Pancreas (tissue), 10 donors: ENCODE measurements around the gene MIB2. TPM values are rescaled to one million over a fixed set of nuclear protein-coding genes. Genes with fewer than 3 reads are reported as not detected.
A peak's percentile ranks its signal among the peaks of the same experiment; 100 is the strongest.

Experiments used
- ATAC-seq, 4 donors: fragments of 200-7000 bp; cut with Tn5 transposase; one replicate each; pipeline versions ENCODE4 v1.8.0 to v1.9.1; 2020; ENCODE audit warnings: mild to moderate bottlenecking in 4 of 4, moderate library complexity in 4 of 4
- DNase-seq, 6 donors: peaks; one replicate each; pipeline ENCODE4 v3.0.0-alpha.2; 2020
- FAIRE-seq: peaks from 2 replicates; lab custom pipeline; 2012; peaks lifted over from hg19 to GRCh38; lab: Jason Lieb, UNC
- H3K27ac ChIP-seq, 4 donors: fragments of 200-600 bp; sonication (generic); 1 replicate in 3 of 4; 2 replicates in 1 of 4; pipeline versions ENCODE4 v1.5.0 to v1.8.0; 2020
- H3K27me3 ChIP-seq, 4 donors: fragments of 200-600 bp; one replicate each; pipeline ENCODE4 v1.8.0; 2021
- H3K36me3 ChIP-seq, 3 donors: fragments of 200-600 bp; sonication (generic) in 1 of 3; one replicate each; pipeline versions ENCODE4 v1.5.0 to v1.8.0; 2020 to 2021
- H3K4me1 ChIP-seq, 3 donors: fragments of 200-600 bp; one replicate each; pipeline ENCODE4 v1.8.0; 2021
- H3K4me3 ChIP-seq, 4 donors: fragments of 200-600 bp; sonication (generic) in 2 of 4; one replicate each; pipeline versions ENCODE4 v1.5.0 to v1.8.0; 2020 to 2021
- H3K9me3 ChIP-seq, 4 donors: fragments of 200-600 bp; one replicate each; pipeline ENCODE4 v1.8.0; 2021
- WGBS, 2 donors: extraction: QIAGEN DNeasy Blood & Tissue Kit; methylation state at CpG; one replicate each; pipeline ENCODE4 v1.1.7; 2013; 5-methylcytosine and 5-hydroxymethylcytosine counted together
- intact Hi-C, 3 donors: fragments of 100-400 bp; cut with DNase I; formaldehyde crosslinking; loops; one replicate each; pipeline versions ENCODE4 v1.11.1 to v1.14.2; 2022
- polyA plus RNA-seq, 2 donors: library from polyadenylated mRNA; stranded (reverse); fragments of 200-250 nt; gene quantifications; one replicate each; pipeline ENCODE4 v1.2.3, GENCODE V29; 2013
- total RNA-seq, 6 donors: library from RNA; stranded (reverse); fragmentation: NEBNext Ultra II Directional in 4 of 6; extraction: Animal tissue kit (Norgen Biotek cat#: 25700) in 4 of 6; gene quantifications; one replicate each; pipeline versions ENCODE4 v1.2.1 to v1.2.4, GENCODE V29; 2021 to 2023
- TF ChIP-seq, protein P1 (sequence below), 4 donors: fragments of 200-600 bp; sonication (generic) in 3 of 4; IDR thresholded peaks; one replicate each; pipeline versions ENCODE4 v1.5.0 to v1.8.0; 2021; ENCODE audit warnings: antibody characterized with exemption in 4 of 4
- donor health status: healthy with polysubstance abuse.
- donor health status: DM: no; HTN: no; CAD: no; lungs with moderate emphysema.
- donor health status: DM: no; HTN: no; CAD: no.
- donor health status: control.
- donor health status: control.
- donor health status: Bipolar disorder and iron deficiency.
- donor health status: DM: yes; HTN: yes; CAD: no.
- donor health status: DM: no; HTN: no; CAD: no.
- donor health status: DM: no; HTN: no; CAD: no.
- donor health status: DM: yes; HTN: yes; CAD: no.

MIB2 gene
- total and polyA plus RNA-seq, 8 donors: 27.4 to 253 (median 37.2) TPM

DNA sequence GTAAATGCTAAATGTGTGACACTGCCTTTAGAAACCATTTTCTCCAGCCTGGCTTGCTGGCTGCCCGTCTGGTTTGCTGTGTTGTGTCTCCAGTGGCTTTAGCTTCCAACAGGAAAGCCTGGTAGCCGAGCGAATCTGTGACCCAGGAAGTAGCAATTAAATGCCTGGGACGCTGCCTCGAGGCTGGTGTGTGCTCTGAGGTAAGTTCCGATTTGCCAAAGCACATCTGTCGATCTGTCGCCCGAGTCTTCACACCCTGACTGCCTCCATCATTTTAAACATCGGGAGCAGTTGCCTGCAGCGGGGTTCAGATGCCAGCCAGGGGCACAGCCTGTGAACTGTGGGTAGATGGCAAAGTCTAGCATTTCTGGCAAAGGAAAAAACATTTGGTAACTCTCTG, 2.2 kb downstream of the MIB2 start:
- H3K36me3 ChIP-seq: no peaks in the 10 kb centered on the region
- FAIRE-seq (no peak), ATAC-seq (no peak), DNase-seq (peak in 2 of 6 donors; percentile 17 to 23)
- H3K9me3 ChIP-seq: no peaks in the 10 kb centered on the region
- intact Hi-C loops: no loop called here
- 90 to 92% methylated on average over 11 of the region's 11 CpGs for WGBS, 2 donors
- TF ChIP-seq, protein P1, sequence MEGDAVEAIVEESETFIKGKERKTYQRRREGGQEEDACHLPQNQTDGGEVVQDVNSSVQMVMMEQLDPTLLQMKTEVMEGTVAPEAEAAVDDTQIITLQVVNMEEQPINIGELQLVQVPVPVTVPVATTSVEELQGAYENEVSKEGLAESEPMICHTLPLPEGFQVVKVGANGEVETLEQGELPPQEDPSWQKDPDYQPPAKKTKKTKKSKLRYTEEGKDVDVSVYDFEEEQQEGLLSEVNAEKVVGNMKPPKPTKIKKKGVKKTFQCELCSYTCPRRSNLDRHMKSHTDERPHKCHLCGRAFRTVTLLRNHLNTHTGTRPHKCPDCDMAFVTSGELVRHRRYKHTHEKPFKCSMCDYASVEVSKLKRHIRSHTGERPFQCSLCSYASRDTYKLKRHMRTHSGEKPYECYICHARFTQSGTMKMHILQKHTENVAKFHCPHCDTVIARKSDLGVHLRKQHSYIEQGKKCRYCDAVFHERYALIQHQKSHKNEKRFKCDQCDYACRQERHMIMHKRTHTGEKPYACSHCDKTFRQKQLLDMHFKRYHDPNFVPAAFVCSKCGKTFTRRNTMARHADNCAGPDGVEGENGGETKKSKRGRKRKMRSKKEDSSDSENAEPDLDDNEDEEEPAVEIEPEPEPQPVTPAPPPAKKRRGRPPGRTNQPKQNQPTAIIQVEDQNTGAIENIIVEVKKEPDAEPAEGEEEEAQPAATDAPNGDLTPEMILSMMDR (IDR thresholded peaks at IDR 0.05): no peak
- H3K4me3 ChIP-seq: no peak overlapping the region
- H3K4me1 ChIP-seq: peaks cover 0 to 16% (median 7%) of the 10 kb centered on the region in 3 donors
- H3K27ac ChIP-seq: no peak overlapping the region
- H3K27me3 ChIP-seq: no peaks in the 10 kb centered on the region

DNA sequence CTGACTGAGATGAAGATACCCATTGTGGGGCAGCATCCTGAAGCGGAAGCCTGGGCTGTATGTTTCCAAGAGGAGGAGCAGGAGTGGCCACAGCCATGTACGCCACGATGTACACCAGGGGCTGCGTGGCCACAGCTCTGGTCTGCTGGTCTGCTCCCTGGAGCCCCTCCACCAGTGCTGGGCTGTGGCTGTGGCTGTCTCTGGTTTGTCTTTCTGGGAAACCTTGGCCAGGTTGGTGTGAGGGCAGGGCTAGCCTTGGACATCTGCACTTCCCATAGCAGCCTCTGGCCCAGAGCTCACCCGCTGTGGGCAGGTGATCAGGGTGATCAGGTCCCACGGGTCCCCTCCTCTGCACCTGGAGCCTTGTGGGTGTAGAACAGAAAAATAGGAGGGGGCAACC, 2.6 kb downstream of the MIB2 start:
- intact Hi-C loops: no loop called here
- Histone ChIP-seq H3K27ac (no peak overlapping the region), H3K27me3 (no peaks in the 10 kb centered on the region), H3K4me3 (no peak overlapping the region), H3K9me3 (no peaks in the 10 kb centered on the region), H3K4me1 (peaks cover 0 to 16% (median 7%) of the 10 kb centered on the region in 3 donors), H3K36me3 (no peaks in the 10 kb centered on the region)
- DNase-seq (peak in 2 of 6 donors; percentile 25 to 49), ATAC-seq (no peak), FAIRE-seq (no peak)
- WGBS, 2 donors: 89 to 96% methylated on average over 6 of the region's 6 CpGs
- TF ChIP-seq, protein P1 (IDR thresholded peaks at IDR 0.05): no peak

DNA sequence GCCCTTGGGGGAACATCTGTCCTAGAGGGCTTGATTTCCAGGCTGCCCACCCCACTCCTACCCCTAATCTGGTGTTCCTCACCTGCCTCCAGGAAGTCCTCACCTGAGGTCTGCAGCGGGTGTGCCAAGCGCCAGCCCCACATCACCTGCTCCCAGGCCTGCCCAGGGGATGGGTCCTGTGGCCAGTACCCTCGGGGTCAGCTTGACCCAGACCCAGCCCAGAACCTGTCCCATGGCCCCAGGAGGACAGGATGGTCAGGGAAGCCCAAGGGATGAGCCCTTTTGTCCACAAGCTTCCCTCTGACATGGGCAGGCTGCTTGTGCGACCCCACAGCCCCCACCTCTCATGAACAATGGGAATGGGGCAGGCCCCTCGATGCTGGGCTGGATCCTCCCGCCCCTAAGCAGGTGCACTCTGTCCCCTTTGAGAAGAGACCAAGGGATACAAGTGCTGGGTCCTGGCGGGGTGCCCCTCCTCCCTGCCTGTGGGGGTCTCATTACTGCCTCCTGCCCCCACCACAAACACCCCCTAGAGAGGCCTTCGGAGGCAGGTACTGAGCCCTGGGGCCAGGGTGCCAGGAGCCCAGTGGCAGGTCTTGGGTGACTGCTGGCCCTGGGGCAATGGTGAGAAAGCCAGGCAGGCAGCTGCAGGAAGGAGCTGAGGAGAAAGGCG, 3.2 kb downstream of the MIB2 start:
- 94% methylated on average over 9 of the region's 9 CpGs for WGBS, 2 donors
- intact Hi-C loops: no loop called here
- Histone ChIP-seq H3K36me3 (no peaks in the 10 kb centered on the region), H3K4me1 (peaks cover 0 to 14% (median 7%) of the 10 kb centered on the region in 3 donors), H3K4me3 (no peak overlapping the region), H3K27ac (no peak overlapping the region), H3K9me3 (no peaks in the 10 kb centered on the region), H3K27me3 (no peaks in the 10 kb centered on the region)
- FAIRE-seq (no peak), DNase-seq (peak in 2 of 6 donors; percentile 49 to 75), ATAC-seq (no peak)
- TF ChIP-seq, protein P1 (IDR thresholded peaks at IDR 0.05): no peak

DNA sequence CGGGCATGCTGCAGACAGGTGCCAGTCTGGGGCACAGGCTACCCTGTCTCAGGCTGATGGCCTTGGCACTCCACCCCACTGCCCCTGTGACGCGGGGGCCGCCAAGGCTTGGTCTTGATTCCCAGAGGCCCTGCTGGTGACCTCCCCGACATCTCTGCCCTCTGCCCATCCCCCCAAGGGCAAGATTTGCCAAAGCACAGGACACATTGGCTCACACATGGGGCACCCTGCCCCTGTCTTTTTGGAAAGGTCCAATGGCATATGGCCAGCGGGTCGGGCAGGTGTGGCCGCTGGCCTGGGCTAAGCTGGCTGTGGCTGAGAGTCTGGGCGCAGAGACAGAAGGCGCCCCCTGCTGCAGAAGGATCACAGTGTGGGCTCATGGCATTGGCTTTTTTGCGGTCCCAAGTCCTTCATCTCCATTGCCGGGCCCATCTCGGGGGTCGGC, 4.6 kb downstream of the MIB2 start:
- peaks cover 0 to 7% (median 6%) of the 10 kb centered on the region in 3 donors for H3K4me1 ChIP-seq
- no peak overlapping the region for H3K27ac ChIP-seq
- intact Hi-C loops: no loop called here
- no peaks in the 10 kb centered on the region for H3K36me3 ChIP-seq
- no peaks in the 10 kb centered on the region for H3K9me3 ChIP-seq
- H3K27me3 ChIP-seq: no peaks in the 10 kb centered on the region
- peak in 2 of 6 donors; percentile 44 to 68 for DNase-seq
- no peak for ATAC-seq
- 73 to 78% methylated on average over 14 of the region's 14 CpGs for WGBS, 2 donors
- H3K4me3 ChIP-seq: no peak overlapping the region
- TF ChIP-seq, protein P1 (IDR thresholded peaks at IDR 0.05): no peak
- FAIRE-seq: no peak
